Loucy (cell line): ENCODE data around the gene PARP1.

Experiments
- H2AFZ ChIP-seq: fragments of 200-600 bp; sonication (generic); 2 replicates; pipeline ENCODE4 v1.6.0; 2016; ENCODE audit warnings: antibody characterized with exemption, mild to moderate bottlenecking, low read length, moderate library complexity
- H3F3A ChIP-seq: fragments of 200-600 bp; 2 replicates; pipeline ENCODE4 v1.6.0; 2016; ENCODE audit warnings: antibody characterized with exemption, low read depth, mild to moderate bottlenecking
- H3K27me3 ChIP-seq: fragments of 200-600 bp; sonication (generic); 2 replicates; pipeline ENCODE4 v1.6.1; 2014; ENCODE audit warnings: low read length, mild to moderate bottlenecking; ENCODE audit not compliant: insufficient read depth, poor library complexity, severe bottlenecking
- H3K36me3 ChIP-seq: fragments of 200-600 bp; sonication (generic); 2 replicates; pipeline ENCODE4 v1.6.1; 2016; ENCODE audit warnings: low read length; ENCODE audit not compliant: insufficient read depth
- H3K4me1 ChIP-seq: fragments of 200-600 bp; sonication (generic); 2 replicates; pipeline ENCODE4 v1.5.1; 2014; ENCODE audit warnings: low read length, mild to moderate bottlenecking; ENCODE audit not compliant: insufficient read depth, poor library complexity, severe bottlenecking
- H3K4me2 ChIP-seq: fragments of 200-600 bp; sonication (generic); 2 replicates; pipeline ENCODE4 v1.6.0; 2014; ENCODE audit warnings: antibody characterized with exemption, low read length, low read depth, mild to moderate bottlenecking; ENCODE audit not compliant: poor library complexity, severe bottlenecking
- H3K4me3 ChIP-seq: fragments of 200-600 bp; sonication (generic); 2 replicates; pipeline ENCODE4 v1.5.1; 2014; ENCODE audit warnings: low read length, mild to moderate bottlenecking, mixed read lengths; ENCODE audit not compliant: poor library complexity, severe bottlenecking
- H3K79me2 ChIP-seq: fragments of 200-600 bp; sonication (generic); 2 replicates; pipeline ENCODE4 v1.6.1; 2014; ENCODE audit warnings: low read length; ENCODE audit not compliant: insufficient read depth
- H3K9ac ChIP-seq: fragments of 200-600 bp; sonication (generic); 2 replicates; pipeline ENCODE4 v1.6.0; 2014; ENCODE audit warnings: mild to moderate bottlenecking, low read depth, low read length, moderate library complexity; ENCODE audit not compliant: poor library complexity, severe bottlenecking
- H3K9me2 ChIP-seq: fragments of 200-600 bp; sonication (generic); replicated peaks from 2 replicates; pipeline ENCODE4 v1.6.1; 2016; ENCODE audit warnings: low read depth, low read length, mixed read lengths
- H3K9me3 ChIP-seq: fragments of 200-600 bp; sonication (generic); 2 replicates; pipeline ENCODE4 v1.6.1; 2014; ENCODE audit warnings: mild to moderate bottlenecking, antibody characterized with exemption, low read length, low read depth; ENCODE audit not compliant: insufficient read depth
- H4K20me1 ChIP-seq: fragments of 200-600 bp; sonication (generic); 2 replicates; pipeline ENCODE4 v1.6.0; 2014; ENCODE audit warnings: antibody characterized with exemption, low read length, mild to moderate bottlenecking; ENCODE audit not compliant: insufficient read depth, poor library complexity, severe bottlenecking
- EZH2phosphoT487 ChIP-seq: fragments of 200-600 bp; IDR thresholded peaks from 2 replicates; pipeline ENCODE4 v1.6.1; 2018; ENCODE audit warnings: antibody characterized with exemption, mild to moderate bottlenecking, moderate library complexity, borderline replicate concordance
- TF ChIP-seq, protein P1 (sequence below): fragments of 200-600 bp; sonication (generic); conservative IDR thresholded peaks from 2 replicates; pipeline ENCODE4 v1.5.1; 2014; ENCODE audit warnings: mild to moderate bottlenecking, antibody characterized with exemption, low read length

The PARP1 gene

GRCh38 chr1:226324479-226324878 is 83.4 kb downstream of the PARP1 start:
- Histone ChIP-seq H3K9ac (no peak overlapping the region), H2AFZ (no peak overlapping the region), H3K27me3 (no peaks in the 10 kb centered on the region), H3K36me3 (no peaks in the 10 kb centered on the region), H3F3A (no peaks in the 10 kb centered on the region), H4K20me1 (no peaks in the 10 kb centered on the region), H3K79me2 (no peaks in the 10 kb centered on the region), H3K4me2 (no peak overlapping the region), H3K4me3 (no peak overlapping the region), H3K9me3 (no peaks in the 10 kb centered on the region), H3K9me2 (no peaks in the 10 kb centered on the region), H3K4me1 (peaks cover 8% of the 10 kb centered on the region)
- TF ChIP-seq, protein P1, sequence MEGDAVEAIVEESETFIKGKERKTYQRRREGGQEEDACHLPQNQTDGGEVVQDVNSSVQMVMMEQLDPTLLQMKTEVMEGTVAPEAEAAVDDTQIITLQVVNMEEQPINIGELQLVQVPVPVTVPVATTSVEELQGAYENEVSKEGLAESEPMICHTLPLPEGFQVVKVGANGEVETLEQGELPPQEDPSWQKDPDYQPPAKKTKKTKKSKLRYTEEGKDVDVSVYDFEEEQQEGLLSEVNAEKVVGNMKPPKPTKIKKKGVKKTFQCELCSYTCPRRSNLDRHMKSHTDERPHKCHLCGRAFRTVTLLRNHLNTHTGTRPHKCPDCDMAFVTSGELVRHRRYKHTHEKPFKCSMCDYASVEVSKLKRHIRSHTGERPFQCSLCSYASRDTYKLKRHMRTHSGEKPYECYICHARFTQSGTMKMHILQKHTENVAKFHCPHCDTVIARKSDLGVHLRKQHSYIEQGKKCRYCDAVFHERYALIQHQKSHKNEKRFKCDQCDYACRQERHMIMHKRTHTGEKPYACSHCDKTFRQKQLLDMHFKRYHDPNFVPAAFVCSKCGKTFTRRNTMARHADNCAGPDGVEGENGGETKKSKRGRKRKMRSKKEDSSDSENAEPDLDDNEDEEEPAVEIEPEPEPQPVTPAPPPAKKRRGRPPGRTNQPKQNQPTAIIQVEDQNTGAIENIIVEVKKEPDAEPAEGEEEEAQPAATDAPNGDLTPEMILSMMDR, result no peak
- no peak for TF ChIP-seq EZH2phosphoT487

DNA sequence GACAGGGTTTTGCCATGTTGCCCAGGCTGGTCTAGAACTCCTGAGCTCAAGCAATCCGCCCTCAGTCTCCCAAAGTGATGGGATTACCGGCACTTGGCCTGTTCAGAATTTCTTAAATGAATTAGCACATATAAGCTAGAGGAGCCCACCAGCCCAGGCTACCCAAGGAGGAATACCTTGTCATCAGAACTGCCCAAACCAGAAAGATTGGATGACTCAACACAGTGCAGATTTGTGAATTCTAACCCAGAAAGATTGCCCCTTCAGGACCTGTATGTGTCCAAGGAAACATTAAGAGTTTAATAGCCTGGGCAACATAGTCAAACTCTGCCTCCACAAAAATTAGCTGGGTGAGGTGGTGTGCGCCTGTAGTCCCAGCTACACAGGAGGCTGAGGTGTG is 84.9 kb downstream of the PARP1 start:
- H3K9me3 ChIP-seq, result no peaks in the 10 kb centered on the region
- TF ChIP-seq, protein P1, result no peak
- no peak for TF ChIP-seq EZH2phosphoT487
- H3K4me1 ChIP-seq, result peaks cover 7% of the 10 kb centered on the region
- H4K20me1 ChIP-seq, result no peaks in the 10 kb centered on the region
- H2AFZ ChIP-seq, result no peak overlapping the region
- H3K4me3 ChIP-seq, result no peak overlapping the region
- H3K79me2 ChIP-seq, result no peaks in the 10 kb centered on the region
- no peak overlapping the region for H3K9ac ChIP-seq
- no peaks in the 10 kb centered on the region for H3F3A ChIP-seq
- no peaks in the 10 kb centered on the region for H3K27me3 ChIP-seq
- H3K36me3 ChIP-seq, result no peaks in the 10 kb centered on the region
- H3K9me2 ChIP-seq, result no peaks in the 10 kb centered on the region
- no peak overlapping the region for H3K4me2 ChIP-seq

DNA sequence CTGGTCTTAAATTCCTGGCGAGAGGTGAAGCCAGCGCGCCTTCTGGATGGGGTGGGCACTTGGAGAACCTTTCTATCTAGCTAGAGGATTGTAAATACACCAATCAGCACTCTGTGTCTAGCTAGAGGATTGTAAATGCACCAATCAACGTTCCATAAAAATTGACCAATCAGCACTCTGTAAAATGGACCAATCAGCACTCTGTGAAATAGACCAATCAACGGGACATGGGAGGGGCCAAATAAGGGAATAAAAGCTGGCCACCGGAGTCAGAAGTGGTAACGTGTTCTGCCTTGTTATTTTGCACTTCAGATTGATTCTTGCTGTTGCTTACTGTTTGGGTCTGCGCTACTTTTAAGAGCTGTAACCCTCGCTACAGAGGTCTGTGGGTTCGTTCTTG is 87.0 kb downstream of the PARP1 start:
- no peak for TF ChIP-seq EZH2phosphoT487
- TF ChIP-seq, protein P1, result no peak
- no peaks in the 10 kb centered on the region for H3K27me3 ChIP-seq

More for the DNA sequence above, 87.0 kb downstream of the PARP1 start:
- no peaks in the 10 kb centered on the region for H3K36me3 ChIP-seq
- H3K4me2 ChIP-seq, result no peak overlapping the region
- no peaks in the 10 kb centered on the region for H4K20me1 ChIP-seq
- no peaks in the 10 kb centered on the region for H3K9me3 ChIP-seq
- no peaks in the 10 kb centered on the region for H3K4me1 ChIP-seq
- H3K9ac ChIP-seq, result no peak overlapping the region
- H3K9me2 ChIP-seq, result no peaks in the 10 kb centered on the region
- no peaks in the 10 kb centered on the region for H3K79me2 ChIP-seq
- no peaks in the 10 kb centered on the region for H3F3A ChIP-seq
- H3K4me3 ChIP-seq, result no peak overlapping the region
- no peak overlapping the region for H2AFZ ChIP-seq
